ENCODE data around the gene LYSMD4. TPM values are rescaled to one million over a fixed set of nuclear protein-coding genes. Genes with fewer than 3 reads are reported as not detected.

Gene LYSMD4
- total RNA-seq, 1 donor from 2014 or later = 11.7 TPM

DNA sequence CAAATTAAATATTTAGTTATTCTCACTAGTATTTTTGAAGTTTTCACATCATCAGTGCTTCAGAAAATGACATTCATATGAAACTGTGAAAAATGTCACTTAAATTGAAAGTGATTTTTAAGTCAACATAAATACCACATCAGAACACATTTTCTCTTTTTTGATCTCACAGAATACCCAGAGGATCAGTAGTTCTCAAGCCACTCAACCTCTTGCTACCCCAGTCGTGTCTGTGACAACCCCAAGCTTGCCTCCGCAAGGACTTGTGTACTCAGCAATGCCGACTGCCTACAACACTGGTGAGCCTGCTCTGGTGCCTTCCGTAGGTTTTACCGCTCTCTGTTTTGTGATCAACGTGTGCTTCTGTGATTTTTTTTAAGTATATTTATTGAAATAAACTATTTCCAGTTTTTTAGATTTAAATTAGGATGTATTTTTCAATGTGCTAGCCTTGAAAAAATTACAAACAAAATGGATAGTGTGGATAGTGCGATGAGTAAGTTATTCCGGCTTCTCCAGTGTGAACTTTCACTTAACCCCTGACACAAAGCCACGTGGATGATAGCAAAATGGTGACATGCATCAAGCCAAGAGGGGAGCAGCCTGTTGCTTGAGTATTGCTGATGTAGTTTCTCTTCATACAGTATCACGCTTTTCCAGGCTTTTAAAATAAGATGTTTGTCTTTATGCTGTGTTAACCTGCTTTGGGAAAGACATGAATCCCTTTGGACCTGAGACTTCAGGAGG lies 26.5 kb downstream of the LYSMD4 start:
- Histone ChIP-seq H3K27me3 (no peaks in the 10 kb centered on the region), H3K4me1 (no peaks in the 10 kb centered on the region), H3K4me2 (no peak overlapping the region), H3K36me3 (no peaks in the 10 kb centered on the region), H4K20me1 (ENCODE audit: low read depth) (peaks cover 5% of the 10 kb centered on the region), H2AFZ (replicated peaks) (no peak overlapping the region), H3K9ac (no peak overlapping the region), H3K27ac (no peak overlapping the region), H3K9me3 (ENCODE audit: low read depth) (no peaks in the 10 kb centered on the region), H3K79me2 (ENCODE audit: low read depth) (no peaks in the 10 kb centered on the region), H3F3A (ENCODE audit: low read depth) (peaks cover 9% of the 10 kb centered on the region), H3K4me3 (no peak overlapping the region)
- Mint-ChIP-seq H3K9me3 (no peaks in the 10 kb centered on the region), H3K27ac (no peak overlapping the region), H3K4me3 (no peak overlapping the region), H3K36me3 (peaks cover 14% of the 10 kb centered on the region), H3K4me1 (peaks cover 3% of the 10 kb centered on the region), H3K27me3 (ENCODE audit: insufficient read depth, low read depth) (peaks cover 2% of the 10 kb centered on the region)
- TF ChIP-seq, protein P1, sequence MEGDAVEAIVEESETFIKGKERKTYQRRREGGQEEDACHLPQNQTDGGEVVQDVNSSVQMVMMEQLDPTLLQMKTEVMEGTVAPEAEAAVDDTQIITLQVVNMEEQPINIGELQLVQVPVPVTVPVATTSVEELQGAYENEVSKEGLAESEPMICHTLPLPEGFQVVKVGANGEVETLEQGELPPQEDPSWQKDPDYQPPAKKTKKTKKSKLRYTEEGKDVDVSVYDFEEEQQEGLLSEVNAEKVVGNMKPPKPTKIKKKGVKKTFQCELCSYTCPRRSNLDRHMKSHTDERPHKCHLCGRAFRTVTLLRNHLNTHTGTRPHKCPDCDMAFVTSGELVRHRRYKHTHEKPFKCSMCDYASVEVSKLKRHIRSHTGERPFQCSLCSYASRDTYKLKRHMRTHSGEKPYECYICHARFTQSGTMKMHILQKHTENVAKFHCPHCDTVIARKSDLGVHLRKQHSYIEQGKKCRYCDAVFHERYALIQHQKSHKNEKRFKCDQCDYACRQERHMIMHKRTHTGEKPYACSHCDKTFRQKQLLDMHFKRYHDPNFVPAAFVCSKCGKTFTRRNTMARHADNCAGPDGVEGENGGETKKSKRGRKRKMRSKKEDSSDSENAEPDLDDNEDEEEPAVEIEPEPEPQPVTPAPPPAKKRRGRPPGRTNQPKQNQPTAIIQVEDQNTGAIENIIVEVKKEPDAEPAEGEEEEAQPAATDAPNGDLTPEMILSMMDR (IDR thresholded peaks at IDR 0.05) = no peak
- TF ChIP-seq EZH2 (IDR thresholded peaks at IDR 0.05) = no peak
- no peak for TF ChIP-seq EZH2phosphoT487 (IDR thresholded peaks at IDR 0.05)
- no peak for DNase-seq (ENCODE audit: low spot score)

DNA sequence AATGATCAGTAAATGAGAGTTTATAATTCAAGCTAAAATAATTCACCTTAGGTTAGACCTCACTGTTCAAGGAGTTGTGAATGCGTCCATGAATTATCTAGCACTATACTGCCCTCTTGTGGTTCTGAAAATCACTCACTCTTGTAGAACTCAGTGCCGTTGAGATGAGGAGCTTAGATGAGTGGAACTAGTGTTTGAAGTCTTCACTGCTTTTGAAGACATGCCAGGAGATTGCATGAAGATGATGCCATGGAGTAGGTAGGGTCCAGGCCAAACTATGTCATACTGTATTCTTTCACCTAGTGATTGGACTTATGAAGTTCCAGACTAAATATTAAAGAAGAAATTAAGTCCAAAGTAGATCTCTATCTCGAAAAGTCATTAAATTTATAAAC lies 28.8 kb downstream of the LYSMD4 start:
- H3K79me2 ChIP-seq (ENCODE audit: low read depth) = no peaks in the 10 kb centered on the region
- H2AFZ ChIP-seq (replicated peaks) = no peak overlapping the region
- peaks cover 9% of the 10 kb centered on the region for H3F3A ChIP-seq (ENCODE audit: low read depth)
- no peak overlapping the region for H3K4me3 ChIP-seq
- H3K9ac ChIP-seq = no peak overlapping the region
- H4K20me1 ChIP-seq (ENCODE audit: low read depth) = peaks cover 5% of the 10 kb centered on the region
- TF ChIP-seq, protein P1 (IDR thresholded peaks at IDR 0.05) = peak; percentile 88
- TF ChIP-seq EZH2 (IDR thresholded peaks at IDR 0.05) (no peak), EZH2phosphoT487 (IDR thresholded peaks at IDR 0.05) (no peak)
- peaks cover 8% of the 10 kb centered on the region for H3K36me3 Mint-ChIP-seq
- no peak overlapping the region for H3K4me3 Mint-ChIP-seq
- H3K9me3 ChIP-seq (ENCODE audit: low read depth) = no peaks in the 10 kb centered on the region
- no peak overlapping the region for H3K27ac ChIP-seq
- H3K4me1 ChIP-seq = no peaks in the 10 kb centered on the region
- H3K27me3 ChIP-seq = no peaks in the 10 kb centered on the region
- peak; percentile 89 for DNase-seq (ENCODE audit: low spot score)
- no peak overlapping the region for H3K27ac Mint-ChIP-seq
- no peaks in the 10 kb centered on the region for H3K27me3 Mint-ChIP-seq (ENCODE audit: insufficient read depth, low read depth)
- no peaks in the 10 kb centered on the region for H3K9me3 Mint-ChIP-seq
- H3K4me2 ChIP-seq = no peak overlapping the region
- peaks cover 3% of the 10 kb centered on the region for H3K4me1 Mint-ChIP-seq
- H3K36me3 ChIP-seq = no peaks in the 10 kb centered on the region

DNA sequence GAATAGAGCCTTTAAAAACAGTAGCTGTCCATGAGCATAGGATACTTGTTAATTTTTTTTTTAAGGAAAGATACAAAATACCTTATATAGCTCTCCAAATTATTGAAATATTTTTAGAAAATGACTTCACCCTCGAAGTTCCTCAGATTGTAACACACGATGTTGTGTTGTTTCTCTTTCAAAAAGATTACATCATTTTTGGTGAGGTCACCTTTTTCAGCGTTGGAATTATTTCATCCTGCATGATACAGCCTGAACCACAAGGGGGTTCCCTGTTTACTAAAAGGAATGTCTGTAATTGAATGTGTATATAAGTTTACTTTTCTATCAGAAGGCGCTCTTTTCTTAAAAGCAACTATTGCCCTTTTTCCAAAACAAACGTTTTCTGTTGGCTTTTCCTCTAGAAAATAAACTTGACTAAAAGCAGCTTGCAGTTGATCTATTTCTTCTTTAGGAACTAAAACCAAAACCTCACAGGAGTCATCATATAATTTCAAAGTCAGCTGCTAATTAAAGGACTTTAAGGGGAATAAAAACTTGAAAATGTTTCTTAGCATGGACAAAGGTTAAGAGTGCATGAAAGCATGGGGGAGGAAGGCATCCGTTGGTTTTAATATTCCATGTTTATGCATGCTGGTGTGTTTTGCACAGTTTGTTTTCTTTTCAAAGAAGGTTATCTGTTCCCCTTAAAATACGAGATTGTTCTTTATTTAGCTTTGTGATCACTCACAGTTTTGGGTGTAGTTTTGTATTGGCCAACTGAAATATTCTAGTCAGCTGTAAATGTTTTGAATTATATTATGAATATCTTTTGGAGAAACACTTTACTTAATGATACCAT lies 29.4 kb downstream of the LYSMD4 start:
- peaks cover 3% of the 10 kb centered on the region for H3K36me3 Mint-ChIP-seq
- Histone ChIP-seq H3K9ac (no peak overlapping the region), H3K27ac (peak overlapping the region; percentile 40), H3K27me3 (no peaks in the 10 kb centered on the region), H3K36me3 (no peaks in the 10 kb centered on the region), H3K79me2 (ENCODE audit: low read depth) (no peaks in the 10 kb centered on the region), H3F3A (ENCODE audit: low read depth) (peaks cover 9% of the 10 kb centered on the region), H2AFZ (replicated peaks) (no peak overlapping the region), H4K20me1 (ENCODE audit: low read depth) (peaks cover 5% of the 10 kb centered on the region), H3K4me2 (no peak overlapping the region), H3K9me3 (ENCODE audit: low read depth) (no peaks in the 10 kb centered on the region), H3K4me1 (no peaks in the 10 kb centered on the region), H3K4me3 (no peak overlapping the region)
- no peak for TF ChIP-seq EZH2phosphoT487 (IDR thresholded peaks at IDR 0.05)
- TF ChIP-seq, protein P1 (IDR thresholded peaks at IDR 0.05) = peak; percentile 41
- no peaks in the 10 kb centered on the region for H3K27me3 Mint-ChIP-seq (ENCODE audit: insufficient read depth, low read depth)
- H3K4me3 Mint-ChIP-seq = no peak overlapping the region
- H3K4me1 Mint-ChIP-seq = peaks cover 3% of the 10 kb centered on the region
- peak; percentile 16 for DNase-seq (ENCODE audit: low spot score)
- no peak overlapping the region for H3K27ac Mint-ChIP-seq
- H3K9me3 Mint-ChIP-seq = no peaks in the 10 kb centered on the region
